Measurements from ENCODE around the gene MROH8. TPM values are rescaled to one million over a fixed set of nuclear protein-coding genes. Genes with fewer than 3 reads are reported as not detected.

Gene MROH8
- polyA plus RNA-seq, 2 of the 4 experiments (the other 2 are of a cell fraction), result 1.3 to 3.3 TPM

- Histone ChIP-seq H3K4me2 (no peak overlapping the region), H3K9me3 (no peaks in the 10 kb centered on the region), H3K4me3 (no peak overlapping the region), H3K4me1 (no peaks in the 10 kb centered on the region), H3K27ac (no peak overlapping the region)
- TF ChIP-seq HOXB13 (CRISPR knock-in tag; IDR thresholded peaks at IDR 0.05; ENCODE audit: low read depth) (no peak), CHD4 (IDR thresholded peaks at IDR 0.05; ENCODE audit: borderline replicate concordance) (no peak), CBX2 (IDR thresholded peaks at IDR 0.05; ENCODE audit: borderline replicate concordance, low read depth) (no peak), HOXB5 (CRISPR knock-in tag; IDR thresholded peaks at IDR 0.05) (no peak), EHMT2 (IDR thresholded peaks at IDR 0.05; ENCODE audit: low read depth) (no peak), NFE2L2 (conservative IDR thresholded peaks at IDR 0.05; ENCODE audit: low read length) (no peak), NR3C1 (IDR thresholded peaks at IDR 0.05) (no peak), ATOH8 (CRISPR knock-in tag; IDR thresholded peaks at IDR 0.05; ENCODE audit: low read depth) (no peak), ZNF302 (CRISPR knock-in tag; IDR thresholded peaks at IDR 0.05) (no peak), NPAS2 (CRISPR knock-in tag; IDR thresholded peaks at IDR 0.05; ENCODE audit: borderline replicate concordance) (no peak), HEYL (CRISPR knock-in tag; IDR thresholded peaks at IDR 0.05) (no peak), TFCP2L1 (CRISPR knock-in tag; IDR thresholded peaks at IDR 0.05) (no peak), ZSCAN20 (CRISPR knock-in tag; IDR thresholded peaks at IDR 0.05) (no peak), FOSB (CRISPR knock-in tag; IDR thresholded peaks at IDR 0.05) (no peak), PBX3 (IDR thresholded peaks at IDR 0.05) (no peak), POLR2AphosphoS2 (conservative IDR thresholded peaks at IDR 0.05; ENCODE audit: low read length) (no peak)
- POLR2A ChIA-PET, result no interaction called here
- CTCF ChIA-PET, result interaction anchor here (0.6 to 3.8 kb wide), 3 partner anchors 11 to 29 kb away, joined by 3 to 19 read pairs (median 4); partner anchors contain the start of genes MROH8 and RPN2
- DNase-seq (ENCODE audit: low read depth in 1 of 2, low spot score in 1 of 2), result no peak
- no peak for ATAC-seq
- WGBS (ENCODE audit: missing lambda C conversion rate), result 89% methylated on average over 5 of the region's 5 CpGs
- no peak for FAIRE-seq
These were observed 12.5 kb downstream of the MROH8 start for GRCh38 chr20:37166867-37167266.

- DNase-seq (ENCODE audit: low read depth in 1 of 2, low spot score in 1 of 2) (no peak), FAIRE-seq (no peak), ATAC-seq (no peak)
- Histone ChIP-seq H3K4me2 (no peak overlapping the region), H3K27ac (no peak overlapping the region), H3K4me1 (no peaks in the 10 kb centered on the region), H3K4me3 (no peak overlapping the region), H3K9me3 (no peaks in the 10 kb centered on the region)
- 76% methylated on average over 1 of the region's 1 CpG for WGBS (ENCODE audit: missing lambda C conversion rate)
- CTCF ChIA-PET, result interaction anchor here (0.6 to 3.8 kb wide), 3 partner anchors 13 to 1450 kb away, joined by 3 to 19 read pairs (median 3); partner anchors contain the start of genes MROH8 and RPN2
- POLR2A ChIA-PET, result no interaction called here
- TF ChIP-seq ZC3H11A (IDR thresholded peaks at IDR 0.05) (no peak), JUN (IDR thresholded peaks at IDR 0.05) (no peak), CHD2 (IDR thresholded peaks at IDR 0.05; ENCODE audit: low read length, partially characterized antibody) (no peak), MYC (IDR thresholded peaks at IDR 0.05; ENCODE audit: borderline replicate concordance, low read length) (no peak), FOXS1 (CRISPR knock-in tag; IDR thresholded peaks at IDR 0.05) (no peak), NR3C1 (IDR thresholded peaks at IDR 0.05) (no peak), USF2 (IDR thresholded peaks at IDR 0.05) (no peak), MAFK (IDR thresholded peaks at IDR 0.05; ENCODE audit: partially characterized antibody) (no peak), RARB (CRISPR knock-in tag; IDR thresholded peaks at IDR 0.05) (no peak), POLR2AphosphoS2 (conservative IDR thresholded peaks at IDR 0.05; ENCODE audit: low read length) (no peak), JUNB (IDR thresholded peaks at IDR 0.05) (no peak), REST (IDR thresholded peaks at IDR 0.05) (no peak), RNF2 (IDR thresholded peaks at IDR 0.05; ENCODE audit: borderline replicate concordance, low read depth) (no peak), BHLHE40 (IDR thresholded peaks at IDR 0.05; ENCODE audit: low read depth, low read length) (no peak), EHF (CRISPR knock-in tag; IDR thresholded peaks at IDR 0.05) (no peak), ELK1 (IDR thresholded peaks at IDR 0.05; ENCODE audit: low read depth, low read length) (no peak), ESRRA (IDR thresholded peaks at IDR 0.05; ENCODE audit: borderline replicate concordance, low read length) (no peak)
These were observed 14.3 kb downstream of the MROH8 start for GRCh38 chr20:37165031-37165430.
